ENCODE results near the gene CNOT3. TPM values are rescaled to one million over a fixed set of nuclear protein-coding genes. Genes with fewer than 3 reads are reported as not detected.
A peak's percentile ranks its signal among the peaks of the same experiment; 100 is the strongest.

CNOT3 gene
- total and polyA plus RNA-seq, 2 of the 13 experiments (the other 11 are each of a cell fraction or from before 2014, with no cell fraction given), result 4.3 to 5.8 TPM

DNA sequence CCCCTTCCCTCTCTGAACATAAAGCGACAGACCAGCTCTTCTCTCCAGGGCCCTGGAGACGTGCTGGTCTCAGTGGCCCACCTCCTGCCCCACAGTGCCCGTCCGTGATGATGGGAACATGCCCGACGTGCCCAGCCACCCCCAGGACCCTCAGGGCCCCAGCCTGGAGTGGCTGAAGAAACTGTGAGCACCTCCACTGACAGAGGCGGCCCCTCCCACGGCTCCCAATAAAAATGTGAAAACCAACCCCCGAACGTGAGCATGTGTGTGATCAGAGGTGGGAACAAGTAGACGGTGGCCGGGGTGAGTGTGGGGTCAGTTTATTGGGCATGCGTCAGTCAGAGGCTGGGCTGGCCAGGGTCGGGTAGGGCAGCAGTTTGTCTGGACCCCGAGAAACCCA is 30.8 kb upstream of the CNOT3 start:
- ChIA-PET POLR2A (no interaction called here), CTCF (ENCODE audit: low intra/inter-chr PET ratio, low total read pairs) (no interaction called here)
- Histone ChIP-seq H3K9me3 (ENCODE audit: low read length) (no peaks in the 10 kb centered on the region), H3K4me1 (ENCODE audit: insufficient read depth, low read length) (peaks cover 17% of the 10 kb centered on the region), H4K20me1 (ENCODE audit: insufficient read depth, low read length) (no peaks in the 10 kb centered on the region), H3K27ac (ENCODE audit: extremely low read length, insufficient read depth, low read length) (no peak overlapping the region), H3K27me3 (ENCODE audit: control insufficient read depth in 1 of 2, insufficient read depth in 2 of 2, low read length in 2 of 2) (no peaks in the 10 kb centered on the region; a peak in 1 of 5 replicates), H3K79me2 (ENCODE audit: insufficient read depth, low read length) (peaks cover 9% of the 10 kb centered on the region), H3K36me3 (replicated peaks in 1 of 2; ENCODE audit: control insufficient read depth in 1 of 2, insufficient read depth in 2 of 2, low read length in 2 of 2) (peaks cover 13 to 44% of the 10 kb centered on the region in 2 experiments; a peak in 4 of 5 replicates), H3K4me3 (replicated peaks in 1 of 3; ENCODE audit: insufficient read depth in 1 of 3, low read depth in 2 of 3, low read length in 3 of 3) (no peak overlapping the region), H3K4me2 (ENCODE audit: low read depth, low read length) (no peak overlapping the region), H2AFZ (ENCODE audit: low read length) (no peak overlapping the region), H3K9ac (ENCODE audit: insufficient read depth, low read depth, low read length) (no peak overlapping the region)
- in situ Hi-C loops (cut with HindIII; ENCODE audit: extremely low pct_ligation_motif_present, low pct_unique_long_range_greater_than_20kb), result no loop called here
- TF ChIP-seq CC2D1A (CRISPR knock-in tag; IDR thresholded peaks at IDR 0.05), result no peak
- peak; percentile 50 for TF ChIP-seq AGO2 (optimal IDR thresholded peaks at IDR 0.05; ENCODE audit: low read depth, low read length)
- TF ChIP-seq DDIT3 (CRISPR knock-in tag; IDR thresholded peaks at IDR 0.05), result no peak
- no TSS peak for BruUV-seq (replicated peaks)
- ATAC-seq (no peak), DNase-seq (ENCODE audit: low spot score) (no peak), FAIRE-seq (no peak)
- WGBS (ENCODE audit: low lambda C conversion rate), result 93% methylated on average over 15 of the region's 15 CpGs
- intact Hi-C loops (cut with micrococcal nuclease; ENCODE audit: unreplicated experiment), result no loop called here

- BruUV-seq (replicated peaks), result no TSS peak
- in situ Hi-C loops (cut with HindIII; ENCODE audit: extremely low pct_ligation_motif_present, low pct_unique_long_range_greater_than_20kb), result no loop called here
- TF ChIP-seq IRX3 (CRISPR knock-in tag; IDR thresholded peaks at IDR 0.05; ENCODE audit: borderline replicate concordance, low read depth), result no peak
- TF ChIP-seq PAF1 (CRISPR knock-in tag; IDR thresholded peaks at IDR 0.05), result no peak
- TF ChIP-seq BRD4 (CRISPR knock-in tag; IDR thresholded peaks at IDR 0.05), result no peak
- no peak for TF ChIP-seq MYPOP (CRISPR knock-in tag; IDR thresholded peaks at IDR 0.05)
- TF ChIP-seq RBFOX2 (IDR thresholded peaks at IDR 0.05; ENCODE audit: low read depth, low read length), result peak; percentile 52; the same call in 1 of the 2 replicates
- no peak for TF ChIP-seq ETV5 (CRISPR knock-in tag; IDR thresholded peaks at IDR 0.05; ENCODE audit: borderline replicate concordance)
- no peak for TF ChIP-seq PAWR (CRISPR knock-in tag; IDR thresholded peaks at IDR 0.05; ENCODE audit: borderline replicate concordance)
- no peak for TF ChIP-seq ZNF713 (CRISPR knock-in tag; IDR thresholded peaks at IDR 0.05)
- TF ChIP-seq KLF15 (CRISPR knock-in tag; IDR thresholded peaks at IDR 0.05; ENCODE audit: borderline replicate concordance), result no peak
- TF ChIP-seq RBM22 (optimal IDR thresholded peaks at IDR 0.05; ENCODE audit: low read length), result no peak
- TF ChIP-seq, protein P1, sequence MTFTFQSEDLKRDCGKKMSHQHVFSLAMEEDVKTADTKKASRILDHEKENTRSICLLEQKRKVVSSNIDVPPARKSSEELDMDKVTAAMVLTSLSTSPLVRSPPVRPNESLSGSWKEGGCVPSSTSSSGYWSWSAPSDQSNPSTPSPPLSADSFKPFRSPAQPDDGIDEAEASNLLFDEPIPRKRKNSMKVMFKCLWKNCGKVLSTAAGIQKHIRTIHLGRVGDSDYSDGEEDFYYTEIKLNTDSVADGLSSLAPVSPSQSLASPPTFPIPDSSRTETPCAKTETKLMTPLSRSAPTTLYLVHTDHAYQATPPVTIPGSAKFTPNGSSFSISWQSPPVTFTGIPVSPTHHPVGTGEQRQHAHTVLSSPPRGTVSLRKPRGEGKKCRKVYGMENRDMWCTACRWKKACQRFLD (CRISPR knock-in tag; IDR thresholded peaks at IDR 0.05; ENCODE audit: borderline replicate concordance), result no peak
- TF ChIP-seq KDM6A (CRISPR knock-in tag; IDR thresholded peaks at IDR 0.05; ENCODE audit: low read depth), result no peak
- TF ChIP-seq ZNF570 (CRISPR knock-in tag; IDR thresholded peaks at IDR 0.05; ENCODE audit: borderline replicate concordance), result no peak
- TF ChIP-seq NFIC (IDR thresholded peaks at IDR 0.05; ENCODE audit: low read length), result no peak
- peak; percentile 73 for TF ChIP-seq AGO2 (optimal IDR thresholded peaks at IDR 0.05; ENCODE audit: low read depth, low read length)
These were observed 29.6 kb upstream of the CNOT3 start for GRCh38 chr19:54107876-54108490.

More at GRCh38 chr19:54107876-54108490, 29.6 kb upstream of the CNOT3 start:
- Histone ChIP-seq H3K36me3 (replicated peaks in 1 of 2; ENCODE audit: control insufficient read depth in 1 of 2, insufficient read depth in 2 of 2, low read length in 2 of 2) (peaks cover 13 to 44% of the 10 kb centered on the region in 2 experiments; a peak in 4 of 5 replicates), H3K27ac (ENCODE audit: extremely low read length, insufficient read depth, low read length) (no peak overlapping the region), H3K4me3 (replicated peaks in 1 of 3; ENCODE audit: insufficient read depth in 1 of 3, low read depth in 2 of 3, low read length in 3 of 3) (no peak overlapping the region), H3K27me3 (ENCODE audit: control insufficient read depth in 1 of 2, insufficient read depth in 2 of 2, low read length in 2 of 2) (no peaks in the 10 kb centered on the region; a peak in 1 of 5 replicates), H3K4me2 (ENCODE audit: low read depth, low read length) (no peak overlapping the region), H3K4me1 (ENCODE audit: insufficient read depth, low read length) (peaks cover 13% of the 10 kb centered on the region), H3K9ac (ENCODE audit: insufficient read depth, low read depth, low read length) (no peak overlapping the region), H3K79me2 (ENCODE audit: insufficient read depth, low read length) (peaks cover 6% of the 10 kb centered on the region), H2AFZ (ENCODE audit: low read length) (no peak overlapping the region), H3K9me3 (ENCODE audit: low read length) (no peaks in the 10 kb centered on the region), H4K20me1 (ENCODE audit: insufficient read depth, low read length) (no peaks in the 10 kb centered on the region)
- intact Hi-C loops (cut with micrococcal nuclease; ENCODE audit: unreplicated experiment), result no loop called here
- WGBS (ENCODE audit: low lambda C conversion rate), result 96% methylated on average over 20 of the region's 21 CpGs
- ChIA-PET CTCF (ENCODE audit: low intra/inter-chr PET ratio, low total read pairs) (no interaction called here), POLR2A (no interaction called here)
- no peak for ATAC-seq
- DNase-seq (ENCODE audit: low spot score), result no peak
- FAIRE-seq, result no peak

All from HepG2 (cell line).